HUES64 (cell line): ENCODE measurements around the gene BLOC1S1.
"Not testable (repeated sequence)": the region's sequence is repeated elsewhere in the genome, so short reads cannot be mapped to it uniquely, and the experiment has no call there.

Experiments used
- H3K27ac ChIP-seq: 2 replicates; pipeline ENCODE4 v1.7.0; 2013; ENCODE audit warnings: low read depth, low read length, inconsistent platforms
- H3K27me3 ChIP-seq: 2 replicates; pipeline ENCODE4 v1.6.1; 2013; ENCODE audit warnings: mild to moderate bottlenecking, low read length; ENCODE audit not compliant: insufficient read depth
- H3K36me3 ChIP-seq: 2 replicates; pipeline ENCODE4 v1.6.1; 2013; ENCODE audit warnings: mild to moderate bottlenecking, low read length; ENCODE audit not compliant: insufficient read depth
- H3K4me1 ChIP-seq: 2 replicates; pipeline ENCODE4 v1.6.1; 2013; ENCODE audit warnings: mild to moderate bottlenecking, low read length, moderate library complexity; ENCODE audit not compliant: insufficient read depth
- H3K4me3 ChIP-seq: 2 replicates; pipeline ENCODE4 v1.5.1; 2013; ENCODE audit warnings: mild to moderate bottlenecking, low read length, moderate library complexity
- H3K9ac ChIP-seq: 2 replicates; pipeline ENCODE4 v1.6.1; 2013; ENCODE audit warnings: mild to moderate bottlenecking, low read depth, low read length
- H3K9me3 ChIP-seq: 2 replicates; pipeline ENCODE4 v1.6.1; 2013; ENCODE audit warnings: low read depth, low read length; ENCODE audit not compliant: insufficient read depth
- WGBS: fragments of 150-250, 120-280 bp; methylation state at CpG from one replicate; pipeline ENCODE4 v1.1.7; 2013; ENCODE audit warnings: missing lambda C conversion rate; 5-methylcytosine and 5-hydroxymethylcytosine counted together

BLOC1S1 gene

GRCh38 chr12:55757701-55758100, 41.9 kb downstream of the BLOC1S1 start:
- Histone ChIP-seq H3K4me3 (no peak overlapping the region), H3K9ac (no peak overlapping the region), H3K27ac (no peak overlapping the region; the same call in 1 of the 2 replicates), H3K9me3 (no peaks in the 10 kb centered on the region; the same call in 1 of the 2 replicates), H3K4me1 (peaks cover 10% of the 10 kb centered on the region), H3K27me3 (no peaks in the 10 kb centered on the region), H3K36me3 (peaks cover 89% of the 10 kb centered on the region)
- WGBS: 74% methylated on average over 2 of the region's 2 CpGs

- peaks cover 88% of the 10 kb centered on the region for H3K36me3 ChIP-seq
- H3K27me3 ChIP-seq, H3K27ac ChIP-seq, H3K4me3 ChIP-seq, H3K9ac ChIP-seq, H3K9me3 ChIP-seq: not testable (repeated sequence)
- WGBS: over 99% methylated on average over 4 of the region's 4 CpGs
- peaks cover 10% of the 10 kb centered on the region for H3K4me1 ChIP-seq
These were observed 42.7 kb downstream of the BLOC1S1 start for GRCh38 chr12:55758575-55758974.

GRCh38 chr12:55760663-55761062, 44.8 kb downstream of the BLOC1S1 start:
- Histone ChIP-seq H3K9me3 (no peaks in the 10 kb centered on the region; the same call in 1 of the 2 replicates), H3K27ac (no peak overlapping the region), H3K9ac (no peak overlapping the region), H3K4me3 (no peak overlapping the region), H3K36me3 (peaks cover 76% of the 10 kb centered on the region), H3K27me3 (no peaks in the 10 kb centered on the region), H3K4me1 (no peaks in the 10 kb centered on the region)
- 95% methylated on average over 6 of the region's 6 CpGs for WGBS

- Histone ChIP-seq H3K27ac (no peak overlapping the region), H3K4me1 (no peaks in the 10 kb centered on the region), H3K36me3 (peaks cover 68% of the 10 kb centered on the region), H3K9ac (no peak overlapping the region), H3K4me3 (no peak overlapping the region), H3K27me3 (no peaks in the 10 kb centered on the region), H3K9me3 (no peaks in the 10 kb centered on the region; the same call in 1 of the 2 replicates)
These were observed 46.8 kb downstream of the BLOC1S1 start for GRCh38 chr12:55762646-55763045.

- 91% methylated on average over 5 of the region's 5 CpGs for WGBS
- no peak overlapping the region for H3K9ac ChIP-seq
- no peak overlapping the region for H3K4me3 ChIP-seq
- no peaks in the 10 kb centered on the region for H3K27me3 ChIP-seq
- no peak overlapping the region for H3K27ac ChIP-seq
- H3K4me1 ChIP-seq: no peaks in the 10 kb centered on the region
- no peaks in the 10 kb centered on the region for H3K9me3 ChIP-seq
- peaks cover 57% of the 10 kb centered on the region for H3K36me3 ChIP-seq
These were observed 50.0 kb downstream of the BLOC1S1 start for GRCh38 chr12:55765736-55766290.

GRCh38 chr12:55767156-55767555, 51.3 kb downstream of the BLOC1S1 start:
- Histone ChIP-seq H3K27me3 (no peaks in the 10 kb centered on the region), H3K27ac (no peak overlapping the region), H3K9ac (no peak overlapping the region), H3K36me3 (peaks cover 60% of the 10 kb centered on the region), H3K4me1 (no peaks in the 10 kb centered on the region), H3K9me3 (no peaks in the 10 kb centered on the region), H3K4me3 (no peak overlapping the region)
- 95% methylated on average over 3 of the region's 4 CpGs for WGBS
